RPMI7951 (cell line): Measurements from ENCODE around the gene KLHL9. TPM values are rescaled to one million over a fixed set of nuclear protein-coding genes. Genes with fewer than 3 reads are reported as not detected.
A peak's percentile ranks its signal among the peaks of the same experiment; 100 is the strongest.

Source experiments
- DNase-seq: peaks from one replicate; pipeline ENCODE4 v3.0.0-alpha.2; 2012; ENCODE audit warnings: low read depth
- total RNA-seq: library from RNA; depleted of rRNA; stranded (reverse); fragments of >200 nt; shearing (Covaris generic); gene quantifications from 2 replicates; pipeline ENCODE4 v1.2.3, GENCODE V29; 2014; rRNA removed

KLHL9 gene
- total RNA-seq, 1 experiment from 2014 or later, result 22.3 TPM

GRCh38 chr9:21317956-21318923, 17.0 kb downstream of the KLHL9 start:
- DNase-seq, result peak; percentile 39

GRCh38 chr9:21316860-21317259, 18.3 kb downstream of the KLHL9 start:
- peak; percentile 4 for DNase-seq

GRCh38 chr9:21316032-21316842, 19.0 kb downstream of the KLHL9 start:
- no peak for DNase-seq

- no peak for DNase-seq
Measured at GRCh38 chr9:21314152-21314551, 21.1 kb downstream of the KLHL9 start.

GRCh38 chr9:21311889-21312288, 23.3 kb downstream of the KLHL9 start:
- DNase-seq, result peak; percentile 20

GRCh38 chr9:21305213-21305612, 30.0 kb downstream of the KLHL9 start, which contains the start of gene IFNA5:
IFNA5 (minus strand) TSS chr9:21305313; CDS start chr9:21305256, 57 bp downstream.
- no peak for DNase-seq

- DNase-seq, result no peak
Measured at GRCh38 chr9:21295992-21296391, 39.2 kb downstream of the KLHL9 start.

GRCh38 chr9:21294904-21295538, 40.2 kb downstream of the KLHL9 start:
- no peak for DNase-seq

- DNase-seq, result peak; percentile 47
Measured at GRCh38 chr9:21294364-21294774, 40.8 kb downstream of the KLHL9 start.

- no peak for DNase-seq
Measured at GRCh38 chr9:21289848-21290247, 45.4 kb downstream of the KLHL9 start.

GRCh38 chr9:21287280-21287679, 47.9 kb downstream of the KLHL9 start:
- DNase-seq, result no peak

- DNase-seq, result no peak
Measured at GRCh38 chr9:21286659-21287058, 48.5 kb downstream of the KLHL9 start.

- no peak for DNase-seq
Measured at GRCh38 chr9:21286099-21286498, 49.1 kb downstream of the KLHL9 start.

GRCh38 chr9:21281275-21281674, 53.9 kb downstream of the KLHL9 start:
- no peak for DNase-seq

Other genes with a start within 250 kb of the KLHL9 start
- gene IFNW1, start 193.6 kb downstream of the KLHL9 start, total RNA-seq, result not detected in 2 replicates
- not detected in 2 replicates for gene IFNA21, start 168.7 kb downstream of the KLHL9 start, total RNA-seq
- not detected in 2 replicates for gene IFNA4, start 147.8 kb downstream of the KLHL9 start, total RNA-seq
- gene IFNA7, start 133.2 kb downstream of the KLHL9 start, total RNA-seq, result not detected in 2 replicates
- not detected in 2 replicates for gene IFNA10, start 128.3 kb downstream of the KLHL9 start, total RNA-seq
- not detected in 2 replicates for gene IFNA16, start 118.1 kb downstream of the KLHL9 start, total RNA-seq
- not detected in 2 replicates for gene IFNA17, start 107.2 kb downstream of the KLHL9 start, total RNA-seq
- gene IFNA14, start 95.4 kb downstream of the KLHL9 start, total RNA-seq, result not detected in 2 replicates
- not detected in 2 replicates for gene IFNA5, start 30.1 kb downstream of the KLHL9 start, total RNA-seq
- gene IFNA6, start 15.5 kb upstream of the KLHL9 start, total RNA-seq, result not detected in 2 replicates
- not detected in 2 replicates for gene IFNA13, start 32.7 kb upstream of the KLHL9 start, total RNA-seq
- gene IFNA2, start 50.0 kb upstream of the KLHL9 start, total RNA-seq, result not detected in 2 replicates
- not detected in 2 replicates for gene IFNA8, start 73.7 kb upstream of the KLHL9 start, total RNA-seq
- gene IFNA1, start 105.0 kb upstream of the KLHL9 start, total RNA-seq, result not detected in 2 replicates
- gene IFNE, start 146.9 kb upstream of the KLHL9 start, total RNA-seq, result 0.10 and 0.72 TPM in 2 replicates